Kidney epithelial cell (primary cell): Measurements from ENCODE around the gene PTPN13. TPM values are rescaled to one million over a fixed set of nuclear protein-coding genes. Genes with fewer than 3 reads are reported as not detected.

Source experiments
- DNase-seq: peaks from one replicate; pipeline ENCODE4 v3.0.0-alpha.2; 2010; ENCODE audit warnings: low read depth
- H3K27me3 ChIP-seq: 2 replicates; pipeline ENCODE4 v1.6.0; 2011; ENCODE audit warnings: low read length; ENCODE audit not compliant: control insufficient read depth, insufficient read depth
- H3K36me3 ChIP-seq: 2 replicates; pipeline ENCODE4 v1.5.1; 2011; ENCODE audit warnings: low read length; ENCODE audit not compliant: control insufficient read depth, insufficient read depth
- H3K4me3 ChIP-seq: 2 replicates; pipeline ENCODE4 v1.5.1; 2011; ENCODE audit warnings: low read depth, mild to moderate bottlenecking, control low read depth, low read length
- CTCF ChIP-seq: IDR thresholded peaks from 2 replicates; pipeline ENCODE4 v1.5.1; 2011; ENCODE audit warnings: mild to moderate bottlenecking, moderate library complexity, low read length, control low read depth, inconsistent platforms; ENCODE audit not compliant: insufficient read depth, poor library complexity, severe bottlenecking
- total RNA-seq: library from RNA; depleted of rRNA; stranded (reverse); fragments of >200 nt; gene quantifications from 2 replicates; pipeline ENCODE4 v1.2.3, GENCODE V29; 2015

Gene PTPN13
- total RNA-seq, 1 donor from 2014 or later: 20.1 TPM

GRCh38 chr4:86818841-86819240 lies 224.7 kb downstream of the PTPN13 start:
- peak; percentile 9 for TF ChIP-seq CTCF
- DNase-seq: no peak
- Histone ChIP-seq H3K4me3 (no peak overlapping the region), H3K36me3 (peaks cover 2% of the 10 kb centered on the region), H3K27me3 (no peaks in the 10 kb centered on the region)

DNA sequence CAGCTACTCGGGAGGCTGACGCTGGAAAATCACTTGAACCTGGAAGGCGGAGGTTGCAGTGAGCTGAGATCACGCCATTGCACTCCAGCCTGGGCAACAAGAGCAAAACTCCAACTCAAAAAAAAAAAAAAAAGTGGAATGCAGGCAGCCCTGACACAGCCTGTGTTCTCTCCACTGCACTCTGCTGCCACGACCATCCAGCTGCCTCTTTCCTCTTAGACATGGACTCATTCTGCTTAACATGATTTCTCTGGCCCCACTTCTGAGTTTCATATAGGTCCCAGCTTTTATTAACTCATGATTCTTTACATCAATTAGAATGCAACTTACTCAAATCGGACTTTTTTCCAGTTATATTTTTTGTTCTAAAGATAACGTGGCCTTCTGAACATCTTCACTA lies 225.4 kb downstream of the PTPN13 start:
- Histone ChIP-seq H3K27me3 (no peaks in the 10 kb centered on the region), H3K4me3 (no peak overlapping the region), H3K36me3 (peaks cover 2% of the 10 kb centered on the region)
- DNase-seq: no peak
- no peak for TF ChIP-seq CTCF

DNA sequence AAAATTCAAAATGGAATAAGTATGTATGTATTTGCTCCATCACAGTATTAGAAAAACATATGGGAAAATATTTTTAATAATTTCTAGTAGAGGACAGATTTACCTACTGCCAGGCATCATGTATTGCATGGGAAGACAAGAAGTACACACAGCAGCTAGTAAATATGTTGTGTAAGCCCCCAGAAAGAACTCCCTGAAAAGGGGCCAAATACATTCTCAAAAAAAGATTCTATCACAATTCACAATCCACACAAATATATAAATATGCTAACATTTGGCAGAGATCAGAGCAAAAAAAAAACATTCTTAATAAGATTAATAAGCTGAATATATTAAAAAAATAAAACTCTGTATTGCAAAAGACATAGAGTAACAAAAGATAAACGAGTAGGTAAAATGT lies 227.0 kb downstream of the PTPN13 start:
- Histone ChIP-seq H3K4me3 (no peak overlapping the region), H3K27me3 (no peaks in the 10 kb centered on the region), H3K36me3 (no peaks in the 10 kb centered on the region)
- no peak for DNase-seq
- TF ChIP-seq CTCF: no peak

GRCh38 chr4:86822136-86822535 lies 228.0 kb downstream of the PTPN13 start:
- H3K27me3 ChIP-seq: no peaks in the 10 kb centered on the region
- H3K4me3 ChIP-seq: no peak overlapping the region
- no peak for DNase-seq
- H3K36me3 ChIP-seq: no peaks in the 10 kb centered on the region
- no peak for TF ChIP-seq CTCF

- no peaks in the 10 kb centered on the region for H3K27me3 ChIP-seq
- no peak for TF ChIP-seq CTCF
- no peak for DNase-seq
- no peak overlapping the region for H3K4me3 ChIP-seq
- H3K36me3 ChIP-seq: no peaks in the 10 kb centered on the region
Measured at GRCh38 chr4:86825511-86825910, 231.4 kb downstream of the PTPN13 start.

GRCh38 chr4:86831262-86832130 lies 237.4 kb downstream of the PTPN13 start:
- TF ChIP-seq CTCF: no peak
- Histone ChIP-seq H3K27me3 (no peaks in the 10 kb centered on the region), H3K4me3 (no peak overlapping the region), H3K36me3 (no peaks in the 10 kb centered on the region)
- peak; percentile 63 for DNase-seq
